GM18520 (cell line): Measurements from ENCODE around the gene RTN4RL2.
A peak's percentile ranks its signal among the peaks of the same experiment; 100 is the strongest.
"Not testable (repeated sequence)": the region's sequence is repeated elsewhere in the genome, so short reads cannot be mapped to it uniquely, and the experiment has no call there.

ENCODE experiments used
- ATAC-seq: cut with Tn5 transposase; IDR thresholded peaks from one replicate; pipeline ENCODE4 v1.9.1; 2021; ENCODE audit not compliant: unreplicated experiment

The RTN4RL2 gene

GRCh38 chr11:57432149-57432561 is 28.2 kb upstream of the RTN4RL2 start:
- ATAC-seq: no peak

GRCh38 chr11:57432714-57433163 is 27.6 kb upstream of the RTN4RL2 start:
- ATAC-seq: no peak

GRCh38 chr11:57434640-57435546 is 25.4 kb upstream of the RTN4RL2 start:
- no peak for ATAC-seq

GRCh38 chr11:57436031-57436430 is 24.3 kb upstream of the RTN4RL2 start:
- ATAC-seq: no peak

GRCh38 chr11:57438345-57439285 is 21.7 kb upstream of the RTN4RL2 start:
- no peak for ATAC-seq

GRCh38 chr11:57439786-57440185 is 20.5 kb upstream of the RTN4RL2 start:
- ATAC-seq: no peak

GRCh38 chr11:57440744-57441414 is 19.4 kb upstream of the RTN4RL2 start:
- no peak for ATAC-seq

- ATAC-seq: no peak
These were observed 15.8 kb upstream of the RTN4RL2 start for GRCh38 chr11:57444362-57445121.

GRCh38 chr11:57445122-57445394 is 15.3 kb upstream of the RTN4RL2 start:
- not testable (repeated sequence) for ATAC-seq

GRCh38 chr11:57446055-57446454 is 14.3 kb upstream of the RTN4RL2 start:
- ATAC-seq: no peak

GRCh38 chr11:57453543-57454177 is 6.7 kb upstream of the RTN4RL2 start:
- ATAC-seq: no peak

GRCh38 chr11:57456960-57457642 is 3.2 kb upstream of the RTN4RL2 start:
- peak; percentile 82 for ATAC-seq

- ATAC-seq: peak; percentile 12
These were observed 2.7 kb upstream of the RTN4RL2 start for GRCh38 chr11:57457643-57458023.

- no peak for ATAC-seq
These were observed 2.3 kb upstream of the RTN4RL2 start for GRCh38 chr11:57458060-57458409.

GRCh38 chr11:57458410-57459163 is 1.7 kb upstream of the RTN4RL2 start:
- ATAC-seq: no peak

- ATAC-seq: no peak
These were observed 935 bp upstream of the RTN4RL2 start for GRCh38 chr11:57459164-57460021.

GRCh38 chr11:57460758-57461749 is 726 bp downstream of the RTN4RL2 start:
- ATAC-seq: no peak
